Panc1 (cell line): ENCODE results near the gene WASL. TPM values are rescaled to one million over a fixed set of nuclear protein-coding genes. Genes with fewer than 3 reads are reported as not detected.

Experiments
- ATAC-seq: fragments of 200-7000 bp; cut with Tn5 transposase; 2 replicates; pipeline ENCODE4 v1.9.1; 2020; ENCODE audit warnings: mild to moderate bottlenecking, moderate library complexity
- BruUV-seq: library from RNA; stranded (reverse); fragments of 400-500 nt; replicated peaks from 2 replicates; lab custom pipeline; 2021; lab: Mats Ljungman, UMichigan
- CTCF ChIA-PET: fragments of 300-600 bp; sonication (Branson Sonifier 250); formaldehyde crosslinking; loops from one replicate; lab custom pipeline; 2022; ENCODE audit warnings: antibody characterized with exemption; lab: Charles Lee
- POLR2A ChIA-PET: fragments of 300-600 bp; sonication (Branson Sonifier 250); formaldehyde crosslinking; loops from one replicate; lab custom pipeline; 2022; ENCODE audit warnings: antibody characterized with exemption; lab: Charles Lee
- DNase-seq: peaks from one replicate; pipeline ENCODE4 v3.0.0-alpha.2; 2010; ENCODE audit warnings: low read depth, low spot score
- H3K27ac ChIP-seq: 2 replicates; pipeline ENCODE4 v1.5.1; 2011; ENCODE audit warnings: mild to moderate bottlenecking, low read length, inconsistent platforms
- H3K27me3 ChIP-seq: fragments of 200-500 bp; sonication (Bioruptor generic); 2 replicates; pipeline ENCODE4 v1.6.0; 2014; ENCODE audit warnings: low read length, inconsistent platforms; ENCODE audit not compliant: control insufficient read depth, insufficient read depth
- H3K36me3 ChIP-seq: fragments of 200-500 bp; sonication (Bioruptor generic); 2 replicates; pipeline ENCODE4 v1.5.1; 2014; ENCODE audit warnings: inconsistent platforms, mild to moderate bottlenecking, low read length, moderate library complexity; ENCODE audit not compliant: control insufficient read depth, insufficient read depth
- H3K4me1 ChIP-seq: 2 replicates; pipeline ENCODE4 v1.5.1; 2011; ENCODE audit warnings: inconsistent platforms, mild to moderate bottlenecking, low read length, moderate library complexity; ENCODE audit not compliant: control insufficient read depth, insufficient read depth
- H3K4me3 ChIP-seq, 2 experiments: 2 replicates each; pipeline ENCODE4 v1.5.1; 2011 to 2012; ENCODE audit warnings: low read depth in 2 of 2, low read length in 2 of 2, mild to moderate bottlenecking in 2 of 2, inconsistent platforms in 1 of 2, moderate library complexity in 1 of 2
- H3K9me3 ChIP-seq: fragments of 200-500 bp; sonication (Bioruptor generic); 2 replicates; pipeline ENCODE4 v1.5.1; 2014; ENCODE audit warnings: low read depth, mild to moderate bottlenecking, inconsistent platforms, low read length, moderate library complexity; ENCODE audit not compliant: control insufficient read depth, insufficient read depth
- CTCF ChIP-seq: fragments of 450-650 bp; IDR thresholded peaks from 2 replicates; pipeline ENCODE4 v1.5.1; 2017; ENCODE audit warnings: mild to moderate bottlenecking
- POLR2AphosphoS5 ChIP-seq: IDR thresholded peaks from 2 replicates; pipeline ENCODE4 v1.6.1; 2012; ENCODE audit warnings: mild to moderate bottlenecking, low read depth, low read length, moderate library complexity
- SIN3A ChIP-seq: IDR thresholded peaks from 2 replicates; pipeline ENCODE4 v1.6.1; 2012; ENCODE audit warnings: low read depth, mild to moderate bottlenecking, low read length, moderate library complexity, borderline replicate concordance; ENCODE audit not compliant: insufficient read depth
- TCF7L2 ChIP-seq: IDR thresholded peaks from 2 replicates; pipeline ENCODE4 v1.6.1; 2011; ENCODE audit warnings: mild to moderate bottlenecking, low read depth, low read length, inconsistent platforms
- in situ Hi-C: cut with HindIII; loops from 2 replicates; pipeline ENCODE4 v1.10.0; 2016; ENCODE audit warnings: low sequenced_read_pairs, low pct_unique_long_range_greater_than_20kb
- intact Hi-C: fragments of 100-400 bp; cut with micrococcal nuclease; formaldehyde crosslinking; loops from one replicate; pipeline ENCODE4 v1.10.0; 2022; ENCODE audit not compliant: unreplicated experiment
- total RNA-seq: library from RNA; stranded (reverse); gene quantifications from one replicate; pipeline ENCODE4 v1.2.1, GENCODE V29; 2021; ENCODE audit not compliant: unreplicated experiment
- TF ChIP-seq, protein P1 (sequence below), 2 experiments: IDR thresholded peaks; 2 replicates each; pipeline ENCODE4 v1.6.1; 2011 to 2012; ENCODE audit warnings: low read depth in 2 of 2, control low read depth in 1 of 2, low read length in 1 of 2, mild to moderate bottlenecking in 1 of 2, moderate library complexity in 1 of 2; ENCODE audit not compliant: insufficient read depth in 1 of 2

WASL gene
- total RNA-seq, 1 experiment from 2014 or later, result 29.6 TPM

- CTCF ChIA-PET, result no interaction called here
- intact Hi-C loops, result no loop called here
- Histone ChIP-seq H3K27me3 (no peaks in the 10 kb centered on the region), H3K36me3 (no peaks in the 10 kb centered on the region; the same call in 1 of the 2 replicates), H3K9me3 (no peaks in the 10 kb centered on the region), H3K4me1 (no peaks in the 10 kb centered on the region), H3K4me3 (no peak overlapping the region), H3K27ac (no peak overlapping the region)
- in situ Hi-C loops, result no loop called here
- ATAC-seq (no peak), DNase-seq (no peak)
- no peak for TF ChIP-seq SIN3A
- TF ChIP-seq POLR2AphosphoS5, result no peak
- no peak for TF ChIP-seq TCF7L2
- no peak for TF ChIP-seq CTCF
- TF ChIP-seq, protein P1, sequence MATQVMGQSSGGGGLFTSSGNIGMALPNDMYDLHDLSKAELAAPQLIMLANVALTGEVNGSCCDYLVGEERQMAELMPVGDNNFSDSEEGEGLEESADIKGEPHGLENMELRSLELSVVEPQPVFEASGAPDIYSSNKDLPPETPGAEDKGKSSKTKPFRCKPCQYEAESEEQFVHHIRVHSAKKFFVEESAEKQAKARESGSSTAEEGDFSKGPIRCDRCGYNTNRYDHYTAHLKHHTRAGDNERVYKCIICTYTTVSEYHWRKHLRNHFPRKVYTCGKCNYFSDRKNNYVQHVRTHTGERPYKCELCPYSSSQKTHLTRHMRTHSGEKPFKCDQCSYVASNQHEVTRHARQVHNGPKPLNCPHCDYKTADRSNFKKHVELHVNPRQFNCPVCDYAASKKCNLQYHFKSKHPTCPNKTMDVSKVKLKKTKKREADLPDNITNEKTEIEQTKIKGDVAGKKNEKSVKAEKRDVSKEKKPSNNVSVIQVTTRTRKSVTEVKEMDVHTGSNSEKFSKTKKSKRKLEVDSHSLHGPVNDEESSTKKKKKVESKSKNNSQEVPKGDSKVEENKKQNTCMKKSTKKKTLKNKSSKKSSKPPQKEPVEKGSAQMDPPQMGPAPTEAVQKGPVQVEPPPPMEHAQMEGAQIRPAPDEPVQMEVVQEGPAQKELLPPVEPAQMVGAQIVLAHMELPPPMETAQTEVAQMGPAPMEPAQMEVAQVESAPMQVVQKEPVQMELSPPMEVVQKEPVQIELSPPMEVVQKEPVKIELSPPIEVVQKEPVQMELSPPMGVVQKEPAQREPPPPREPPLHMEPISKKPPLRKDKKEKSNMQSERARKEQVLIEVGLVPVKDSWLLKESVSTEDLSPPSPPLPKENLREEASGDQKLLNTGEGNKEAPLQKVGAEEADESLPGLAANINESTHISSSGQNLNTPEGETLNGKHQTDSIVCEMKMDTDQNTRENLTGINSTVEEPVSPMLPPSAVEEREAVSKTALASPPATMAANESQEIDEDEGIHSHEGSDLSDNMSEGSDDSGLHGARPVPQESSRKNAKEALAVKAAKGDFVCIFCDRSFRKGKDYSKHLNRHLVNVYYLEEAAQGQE (IDR thresholded peaks at IDR 0.05; ENCODE audit: insufficient read depth in 1 of 2, low read depth in 2 of 2, low read length in 1 of 2), result no peak
- BruUV-seq, result no TSS peak
- POLR2A ChIA-PET, result no interaction called here
Measured at GRCh38 chr7:123792547-123792946, 43.7 kb upstream of the WASL start.

DNA sequence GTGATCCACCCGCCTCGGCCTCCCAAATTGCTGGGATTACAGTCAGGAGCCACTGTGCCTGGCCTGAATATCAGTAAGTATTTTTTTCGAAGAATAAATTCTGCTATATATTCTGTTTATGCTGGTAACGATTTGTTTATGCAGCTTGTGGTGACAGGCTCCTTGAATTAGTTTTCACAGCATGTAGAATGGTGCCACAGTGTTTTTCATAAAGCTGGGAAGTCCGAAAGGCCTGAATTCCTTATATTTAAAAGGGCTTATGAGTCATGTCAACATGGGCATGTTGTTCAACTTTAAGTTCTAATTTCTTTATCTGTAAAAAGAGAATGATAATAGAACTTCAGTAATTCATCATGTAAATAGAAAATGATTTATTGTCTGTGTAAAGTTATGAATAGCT is 42.2 kb upstream of the WASL start:
- Histone ChIP-seq H3K36me3 (no peaks in the 10 kb centered on the region; the same call in 1 of the 2 replicates), H3K27ac (no peak overlapping the region), H3K27me3 (no peaks in the 10 kb centered on the region), H3K4me1 (no peaks in the 10 kb centered on the region), H3K4me3 (no peak overlapping the region), H3K9me3 (no peaks in the 10 kb centered on the region)
- ChIA-PET POLR2A (no interaction called here), CTCF (no interaction called here)
- TF ChIP-seq, protein P1 (IDR thresholded peaks at IDR 0.05; ENCODE audit: insufficient read depth in 1 of 2, low read depth in 2 of 2, low read length in 1 of 2), result no peak
- TF ChIP-seq TCF7L2, result no peak
- no peak for TF ChIP-seq SIN3A
- TF ChIP-seq CTCF, result no peak
- no peak for TF ChIP-seq POLR2AphosphoS5
- no peak for ATAC-seq
- in situ Hi-C loops, result no loop called here
- intact Hi-C loops, result no loop called here
- no peak for DNase-seq
- no TSS peak for BruUV-seq
